ENCODE results near the gene LYRM4.

The LYRM4 gene

DNA sequence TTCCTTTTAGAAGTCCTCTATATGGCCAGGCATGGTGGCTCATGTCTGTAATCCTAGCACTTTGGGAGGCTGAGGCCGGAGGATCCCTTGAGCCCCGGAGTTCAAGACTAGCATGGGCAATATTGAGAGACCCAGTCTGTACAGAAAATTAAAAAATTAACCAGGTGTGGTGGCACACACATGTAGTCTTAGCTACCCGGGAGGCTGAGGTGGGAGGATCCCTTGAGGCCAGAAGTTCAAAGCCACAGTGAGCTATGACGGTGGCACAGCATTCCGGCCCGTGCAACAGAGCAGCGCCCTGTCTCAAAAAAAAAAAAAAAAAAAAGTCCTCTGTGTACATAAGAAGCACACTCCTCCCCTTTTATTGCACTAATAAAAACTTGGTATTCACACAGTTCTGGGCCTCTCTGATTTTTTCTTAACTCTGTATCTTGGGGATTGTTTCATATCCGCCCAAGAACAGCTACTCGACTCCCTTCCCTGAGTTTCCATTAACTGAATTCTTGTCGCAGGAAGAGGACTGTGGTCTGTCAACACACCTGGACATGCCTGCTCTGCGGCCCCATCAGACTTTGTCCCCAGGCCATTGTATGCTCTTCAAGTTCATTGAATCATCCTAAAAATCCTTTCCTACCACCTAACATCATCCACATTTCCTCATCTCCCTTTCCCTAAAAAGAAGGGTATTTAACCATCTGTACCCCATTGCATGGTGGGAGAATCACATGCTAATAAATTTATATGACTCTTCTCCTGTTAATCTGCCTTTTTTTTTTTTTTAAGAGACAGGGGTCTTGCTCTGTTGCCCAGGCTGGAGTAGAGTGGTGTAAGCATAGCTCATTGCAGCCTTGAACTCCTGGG lies 201.5 kb downstream of the LYRM4 start:
- no peak for TF ChIP-seq POLR2A (IDR thresholded peaks at IDR 0.05; ENCODE audit: low read depth, low read length)
- DNase-seq (ENCODE audit: insufficient read length, low spot score) (no peak), FAIRE-seq (no peak)
